H7 (cell line): ENCODE measurements around the gene PPP1R13L. TPM values are rescaled to one million over a fixed set of nuclear protein-coding genes. Genes with fewer than 3 reads are reported as not detected.
"Not testable (repeated sequence)": the region's sequence is repeated elsewhere in the genome, so short reads cannot be mapped to it uniquely, and the experiment has no call there.

ENCODE experiments used
- DNase-seq: peaks from one replicate; pipeline ENCODE4 v3.0.0; 2012
- H3K27me3 ChIP-seq: 2 replicates; pipeline ENCODE4 v1.6.0; 2011; ENCODE audit warnings: mild to moderate bottlenecking, low read length; ENCODE audit not compliant: control insufficient read depth, insufficient read depth
- H3K36me3 ChIP-seq: replicated peaks from 2 replicates; pipeline ENCODE4 v1.5.1; 2011; ENCODE audit warnings: low read length; ENCODE audit not compliant: control insufficient read depth, insufficient read depth
- H3K4me3 ChIP-seq: 2 replicates; pipeline ENCODE4 v1.5.1; 2011; ENCODE audit warnings: low read depth, mild to moderate bottlenecking, control low read depth, low read length, moderate library complexity; ENCODE audit not compliant: insufficient read depth
- total RNA-seq: library from RNA; depleted of rRNA; stranded (reverse); fragments of >200 nt; shearing (Covaris generic); gene quantifications from 2 replicates; pipeline ENCODE4 v1.2.3, GENCODE V29; 2014

PPP1R13L gene
- total RNA-seq, 1 experiment from 2014 or later = 18.9 TPM

DNA sequence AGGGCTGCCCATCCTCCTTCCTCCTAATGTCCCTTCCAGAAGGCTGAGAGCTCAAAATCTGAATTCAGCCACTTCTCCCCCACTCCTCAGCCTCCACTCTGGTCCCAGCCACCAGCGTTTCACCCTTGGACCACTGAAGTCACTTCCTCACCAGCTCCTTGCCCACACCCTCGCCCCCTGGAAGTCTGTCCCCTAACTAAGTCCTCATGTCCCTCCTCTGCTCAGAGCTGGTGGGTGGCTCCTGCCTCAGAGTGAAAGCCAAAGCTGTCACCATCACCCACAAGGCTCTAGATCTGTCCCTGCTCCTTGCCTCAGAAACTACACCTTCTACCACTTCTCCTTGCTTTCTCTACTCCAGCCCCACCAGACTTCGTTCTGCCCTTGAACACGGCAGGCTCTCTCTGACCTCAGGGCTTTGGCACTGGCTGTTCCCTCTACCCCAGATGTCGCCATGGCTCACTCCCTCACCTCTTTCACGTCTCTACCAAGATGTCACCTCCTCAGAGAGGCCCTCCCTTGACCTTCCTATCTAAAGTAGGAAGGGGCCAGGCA is 17.2 kb upstream of the PPP1R13L start:
- no peak overlapping the region for H3K4me3 ChIP-seq
- DNase-seq = no peak
- H3K27me3 ChIP-seq = no peaks in the 10 kb centered on the region
- H3K36me3 ChIP-seq = peaks cover 4% of the 10 kb centered on the region

DNA sequence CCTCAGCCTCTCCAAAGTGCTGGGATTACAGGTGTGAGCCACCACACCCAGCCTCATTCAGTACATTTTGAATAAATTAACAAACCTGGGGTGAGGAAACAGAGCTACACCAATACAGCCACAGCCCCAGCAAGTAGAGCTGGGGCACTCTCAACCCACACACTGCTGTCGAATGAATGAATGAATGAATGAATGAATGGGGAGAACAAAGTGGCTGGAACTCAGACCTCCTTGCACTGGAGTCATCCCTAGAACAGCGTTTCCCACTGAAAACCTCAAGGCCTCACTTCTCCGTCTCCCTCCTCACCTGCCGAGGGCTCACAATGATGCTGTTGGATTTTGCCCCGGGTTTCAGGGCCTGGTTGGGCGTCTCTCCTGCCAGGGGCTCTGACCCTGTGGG is 16.0 kb upstream of the PPP1R13L start:
- no peak for DNase-seq
- Histone ChIP-seq H3K4me3 (no peak overlapping the region), H3K27me3 (no peaks in the 10 kb centered on the region), H3K36me3 (peaks cover 5% of the 10 kb centered on the region)

DNA sequence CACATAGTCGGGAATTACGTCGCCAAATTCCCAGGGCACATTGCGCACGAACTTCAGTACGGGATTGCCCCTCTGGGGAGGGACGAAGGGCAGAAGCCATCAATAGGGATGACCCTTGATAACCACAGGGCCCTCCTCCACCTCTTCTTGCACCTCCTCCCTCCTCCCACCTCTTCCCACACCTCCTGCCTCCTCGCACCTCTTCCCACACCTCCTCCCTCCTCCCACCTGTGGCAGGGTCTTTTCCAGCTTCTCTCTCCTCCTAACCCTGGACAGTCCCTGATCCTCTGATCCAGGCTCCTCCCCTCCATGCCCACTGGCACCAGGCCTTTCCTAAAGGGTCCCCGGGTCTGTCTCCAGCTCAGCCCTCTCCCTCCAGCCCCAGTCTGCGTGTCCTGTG is 15.5 kb upstream of the PPP1R13L start:
- DNase-seq = peak; percentile 39
- no peaks in the 10 kb centered on the region for H3K27me3 ChIP-seq
- peaks cover 5% of the 10 kb centered on the region for H3K36me3 ChIP-seq
- H3K4me3 ChIP-seq = no peak overlapping the region

- Histone ChIP-seq H3K4me3 (no peak overlapping the region), H3K27me3 (no peaks in the 10 kb centered on the region), H3K36me3 (peaks cover 5% of the 10 kb centered on the region)
- no peak for DNase-seq
Observed at GRCh38 chr19:45419895-45420294, 15.0 kb upstream of the PPP1R13L start.

- peak; percentile 42 for DNase-seq
- no peaks in the 10 kb centered on the region for H3K27me3 ChIP-seq
- peaks cover 8% of the 10 kb centered on the region for H3K36me3 ChIP-seq
- no peak overlapping the region for H3K4me3 ChIP-seq
Observed at GRCh38 chr19:45419396-45419795, 14.5 kb upstream of the PPP1R13L start.

DNA sequence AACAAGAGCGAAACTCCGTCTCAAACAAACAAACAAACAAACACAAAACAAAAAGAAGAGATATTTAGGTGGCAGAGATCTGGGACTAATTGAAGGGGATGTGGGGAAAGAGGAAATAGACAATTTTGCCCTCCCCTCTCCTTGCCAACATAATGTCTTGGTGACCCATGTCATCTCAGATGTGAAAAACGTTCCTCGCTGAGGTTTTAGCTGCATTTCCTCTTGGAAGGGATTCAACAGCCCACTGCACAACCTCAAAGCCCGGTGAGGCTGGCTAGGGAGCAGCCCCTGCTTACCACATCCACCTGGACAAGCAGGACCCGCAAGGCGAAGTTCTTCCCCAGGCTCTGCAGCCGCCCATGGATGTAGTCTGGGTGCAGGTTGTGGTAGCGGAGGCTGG is 13.9 kb upstream of the PPP1R13L start:
- DNase-seq = no peak
- H3K36me3 ChIP-seq = peaks cover 10% of the 10 kb centered on the region
- H3K27me3 ChIP-seq = no peaks in the 10 kb centered on the region
- no peak overlapping the region for H3K4me3 ChIP-seq

GRCh38 chr19:45417151-45417550 is 12.3 kb upstream of the PPP1R13L start:
- Histone ChIP-seq H3K27me3 (no peaks in the 10 kb centered on the region), H3K36me3 (peaks cover 13% of the 10 kb centered on the region), H3K4me3 (no peak overlapping the region)
- DNase-seq = no peak

DNA sequence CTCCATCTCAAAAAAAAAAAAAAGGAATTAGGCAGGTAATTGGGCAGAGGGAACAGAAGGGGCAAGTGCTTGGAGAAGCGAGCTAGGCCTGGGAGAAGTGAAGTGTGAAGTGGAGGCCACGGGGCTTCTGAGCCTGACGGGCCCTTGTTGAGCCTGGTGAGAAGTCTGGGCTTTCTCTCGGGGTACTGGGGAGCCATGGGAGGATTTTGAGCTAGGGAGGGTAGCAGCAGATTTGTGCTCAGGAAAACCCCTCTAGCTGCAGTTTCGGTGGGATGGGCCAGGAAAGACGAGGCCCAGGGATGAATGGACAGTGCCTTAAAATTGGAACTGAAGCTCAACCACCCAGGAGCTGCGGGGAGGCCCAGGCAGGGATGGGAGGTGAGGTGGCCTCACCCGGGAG is 9.6 kb upstream of the PPP1R13L start:
- H3K27me3 ChIP-seq = no peaks in the 10 kb centered on the region
- DNase-seq = no peak
- peaks cover 10% of the 10 kb centered on the region for H3K36me3 ChIP-seq
- no peak overlapping the region for H3K4me3 ChIP-seq

DNA sequence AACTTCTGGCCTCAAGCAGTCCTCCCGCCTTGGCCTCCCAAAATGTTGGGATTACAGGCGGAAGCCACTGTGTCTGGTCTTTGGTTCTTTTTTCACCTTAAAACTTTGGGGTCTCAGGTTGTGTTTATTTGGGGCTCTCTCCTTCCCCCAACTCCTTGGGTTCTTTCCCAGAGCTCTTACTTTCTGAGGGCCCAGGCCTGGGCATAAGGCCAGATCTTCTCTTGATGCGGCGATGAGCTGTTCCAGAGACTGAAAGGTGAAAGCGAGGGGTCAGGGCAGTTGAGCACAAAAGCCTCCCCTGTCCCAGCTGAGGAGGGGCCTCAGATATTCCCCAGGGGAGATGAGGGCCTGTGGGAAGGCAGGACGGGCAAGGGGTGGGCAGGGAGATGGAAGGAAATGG is 8.6 kb upstream of the PPP1R13L start:
- Histone ChIP-seq H3K4me3 (no peak overlapping the region), H3K36me3 (peaks cover 12% of the 10 kb centered on the region), H3K27me3 (no peaks in the 10 kb centered on the region)
- no peak for DNase-seq

GRCh38 chr19:45410330-45410729 is 5.5 kb upstream of the PPP1R13L start:
- not testable (repeated sequence) for H3K4me3 ChIP-seq, H3K27me3 ChIP-seq, DNase-seq
- H3K36me3 ChIP-seq = peaks cover 11% of the 10 kb centered on the region

DNA sequence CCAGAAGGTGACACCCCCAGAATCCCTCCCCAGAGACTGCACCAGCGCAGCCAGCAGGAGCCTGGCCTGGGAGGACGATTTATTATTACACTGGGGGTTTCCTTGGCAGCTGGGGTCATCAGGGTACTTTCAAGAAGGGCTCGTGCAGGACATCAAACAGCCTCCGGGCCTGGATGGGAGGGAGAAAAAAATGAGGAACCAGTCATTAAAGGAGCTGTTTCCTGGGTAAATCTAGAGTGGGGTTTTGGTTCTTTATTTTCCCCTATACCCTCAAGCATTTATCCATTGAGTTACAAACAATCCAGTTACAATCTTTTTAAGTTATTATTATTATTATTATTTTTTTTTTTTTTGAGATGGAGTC is 4.7 kb upstream of the PPP1R13L start:
- H3K4me3 ChIP-seq = no peak overlapping the region
- H3K36me3 ChIP-seq = peaks cover 9% of the 10 kb centered on the region
- no peaks in the 10 kb centered on the region for H3K27me3 ChIP-seq
- peak; percentile 19 for DNase-seq

GRCh38 chr19:45408830-45409556 is 4.1 kb upstream of the PPP1R13L start:
- H3K4me3 ChIP-seq = no peak overlapping the region
- no peaks in the 10 kb centered on the region for H3K27me3 ChIP-seq
- peak; percentile 26 for DNase-seq
- H3K36me3 ChIP-seq = peaks cover 6% of the 10 kb centered on the region

DNA sequence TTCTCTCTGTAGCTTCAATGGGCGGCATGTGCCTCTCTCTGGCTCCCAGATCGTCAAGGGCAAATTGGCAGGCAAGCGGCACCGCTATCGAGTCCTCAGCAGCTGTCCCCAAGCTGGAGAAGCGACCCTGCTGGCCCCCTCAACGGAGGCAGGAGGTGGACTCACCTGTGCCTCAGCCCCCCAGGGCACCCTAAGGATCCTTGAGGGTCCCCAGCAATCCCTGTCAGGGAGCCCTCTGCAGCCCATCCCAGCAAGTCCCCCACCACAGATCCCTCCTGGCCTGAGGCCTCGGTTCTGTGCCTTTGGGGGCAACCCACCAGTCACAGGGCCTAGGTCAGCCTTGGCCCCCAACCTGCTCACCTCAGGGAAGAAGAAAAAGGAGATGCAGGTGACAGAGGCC is 3.3 kb upstream of the PPP1R13L start:
- no peaks in the 10 kb centered on the region for H3K27me3 ChIP-seq
- peaks cover 4% of the 10 kb centered on the region for H3K36me3 ChIP-seq
- peak; percentile 10 for DNase-seq
- no peak overlapping the region for H3K4me3 ChIP-seq

DNA sequence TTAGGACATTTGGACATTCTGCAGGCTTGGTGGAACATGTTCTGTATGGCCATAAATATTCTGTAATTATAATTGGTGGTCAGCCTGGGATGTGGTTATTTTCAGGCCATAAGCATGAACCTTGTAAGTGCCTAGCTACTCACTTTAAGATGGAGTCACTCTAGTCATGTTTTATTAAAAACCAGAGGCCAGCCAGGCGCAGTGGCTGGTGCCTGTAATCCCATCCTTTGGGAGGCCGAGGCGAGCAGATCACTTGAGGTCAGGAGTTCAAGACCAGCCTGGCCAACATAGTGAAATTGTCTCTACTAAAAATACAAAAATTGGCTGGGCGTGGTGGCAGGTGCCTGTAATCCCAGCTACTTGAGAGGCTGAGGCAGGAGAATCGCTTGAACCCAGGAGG is 2.7 kb upstream of the PPP1R13L start:
- H3K27me3 ChIP-seq, DNase-seq, H3K36me3 ChIP-seq: not testable (repeated sequence)
- peak overlapping the region; percentile 76; the same call in 1 of the 2 replicates for H3K4me3 ChIP-seq

DNA sequence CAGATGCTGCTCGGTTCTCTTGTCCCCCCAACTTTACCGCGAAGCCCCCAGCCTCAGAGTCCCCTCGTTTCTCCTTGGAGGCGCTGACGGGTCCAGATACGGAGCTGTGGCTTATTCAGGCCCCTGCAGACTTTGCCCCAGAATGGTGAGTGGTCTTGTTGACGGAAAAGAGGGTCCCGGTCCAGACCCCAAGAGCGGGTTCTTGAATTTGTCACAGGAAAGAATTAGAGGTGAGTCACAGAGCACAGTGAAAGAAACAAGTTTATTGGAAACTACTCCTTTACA is 2.2 kb upstream of the PPP1R13L start:
- peaks cover 3% of the 10 kb centered on the region for H3K36me3 ChIP-seq
- no peaks in the 10 kb centered on the region for H3K27me3 ChIP-seq
- no peak for DNase-seq
- peak overlapping the region; percentile 76 for H3K4me3 ChIP-seq
